ENCODE results near the gene RHBDD1. TPM values are rescaled to one million over a fixed set of nuclear protein-coding genes. Genes with fewer than 3 reads are reported as not detected.

The RHBDD1 gene
- polyA plus RNA-seq, 1 of the 3 experiments (the other 2 are of a cell fraction) = 10.3 TPM

- H3K4me3 ChIP-seq (ENCODE audit: low read depth in 2 of 2, low read length in 1 of 2) = no peak overlapping the region
- H3K79me2 ChIP-seq (ENCODE audit: insufficient read depth) = no peaks in the 10 kb centered on the region
- H3F3A ChIP-seq (replicated peaks; ENCODE audit: insufficient read depth) = no peaks in the 10 kb centered on the region
- H3K9me3 ChIP-seq = 0 out of 2 replicates have a peak, but pooled peaks cover 3% of the 10 kb centered on the region
- no peak for TF ChIP-seq RFX5 (IDR thresholded peaks at IDR 0.05; ENCODE audit: low read length)
- no peak for TF ChIP-seq EP300 (IDR thresholded peaks at IDR 0.05; ENCODE audit: borderline replicate concordance in 1 of 2, low read depth in 1 of 2, low read length in 1 of 2)
- no peak for TF ChIP-seq USF2 (IDR thresholded peaks at IDR 0.05; ENCODE audit: borderline replicate concordance, low read depth, low read length)
- TF ChIP-seq ELF1 (IDR thresholded peaks at IDR 0.05) = no peak
- no peak for TF ChIP-seq TAF1 (IDR thresholded peaks at IDR 0.05; ENCODE audit: borderline replicate concordance, low read depth, low read length)
- no peak for TF ChIP-seq POLR2AphosphoS5 (IDR thresholded peaks at IDR 0.05; ENCODE audit: low read depth, low read length)
- no peak for TF ChIP-seq FOXJ3 (CRISPR knock-in tag; IDR thresholded peaks at IDR 0.05)
- no peak for TF ChIP-seq RXRA (IDR thresholded peaks at IDR 0.05; ENCODE audit: borderline replicate concordance, low read depth)
- TF ChIP-seq EZH2phosphoT487 (IDR thresholded peaks at IDR 0.05; ENCODE audit: borderline replicate concordance, low read depth) = no peak
- TF ChIP-seq NRF1 (IDR thresholded peaks at IDR 0.05; ENCODE audit: low read depth, low read length) = no peak
- TF ChIP-seq FOSL2 (IDR thresholded peaks at IDR 0.05; ENCODE audit: borderline replicate concordance, low read depth) = no peak
- TF ChIP-seq NFIC (IDR thresholded peaks at IDR 0.05; ENCODE audit: borderline replicate concordance) = no peak
- TF ChIP-seq MAX (IDR thresholded peaks at IDR 0.05; ENCODE audit: low read depth) = no peak
- no peak for TF ChIP-seq REST (IDR thresholded peaks at IDR 0.05; ENCODE audit: low read depth, low read length)
- TF ChIP-seq YY1 (IDR thresholded peaks at IDR 0.05; ENCODE audit: low read depth) = no peak
- no peak for TF ChIP-seq RAD21 (IDR thresholded peaks at IDR 0.05; ENCODE audit: low read length)
- no peaks in the 10 kb centered on the region for H4K20me1 ChIP-seq (ENCODE audit: insufficient read depth)
- ChIA-PET CTCF (no interaction called here), POLR2A (no interaction called here)
- no peaks in the 10 kb centered on the region for H3K27me3 ChIP-seq (ENCODE audit: insufficient read depth)
- H3K27ac ChIP-seq (ENCODE audit: low read depth in 2 of 2, low read length in 1 of 2) = no peak overlapping the region
- WGBS (ENCODE audit: low lambda C conversion rate) = 48% methylated on average over 1 of the region's 1 CpG
- DNase-seq = no peak
- H3K4me1 ChIP-seq (ENCODE audit: control insufficient read depth in 1 of 2, insufficient read depth in 2 of 2, low read depth in 1 of 2, low read length in 1 of 2) = no peaks in the 10 kb centered on the region
- H3K9me2 ChIP-seq = no peaks in the 10 kb centered on the region
- no peak overlapping the region for H2AFZ ChIP-seq (ENCODE audit: low read depth)
- no peak overlapping the region for H3K4me2 ChIP-seq
- no peak overlapping the region for H3K9ac ChIP-seq
- no peaks in the 10 kb centered on the region for H3K36me3 ChIP-seq (replicated peaks in 1 of 2; ENCODE audit: control insufficient read depth in 1 of 2, insufficient read depth in 2 of 2, low read length in 1 of 2)
These were observed 120.8 kb downstream of the RHBDD1 start for GRCh38 chr2:226956659-226957058.

Measured in SK-N-SH (cell line).